Neural cell (in vitro differentiated cells): ENCODE results near the gene TRIM62. TPM values are rescaled to one million over a fixed set of nuclear protein-coding genes. Genes with fewer than 3 reads are reported as not detected.

Source experiments
- H2AFZ ChIP-seq: fragments of 200-600, 300-800 bp; sonication (generic), shearing (Covaris generic); 2 replicates; pipeline ENCODE4 v1.6.0; 2014; ENCODE audit warnings: low read depth, mild to moderate bottlenecking, antibody characterized with exemption, low read length, moderate library complexity
- H3F3A ChIP-seq: fragments of 200-600 bp; shearing (Covaris generic); 2 replicates; pipeline ENCODE4 v1.6.1; 2016; ENCODE audit warnings: mild to moderate bottlenecking, moderate library complexity, mixed read lengths, antibody characterized with exemption, low read length; ENCODE audit not compliant: insufficient read depth, poor library complexity, severe bottlenecking
- H3K27ac ChIP-seq: fragments of 200-600, 300-800 bp; sonication (generic), shearing (Covaris generic); 2 replicates; pipeline ENCODE4 v1.5.1; 2014; ENCODE audit warnings: mild to moderate bottlenecking, low read length, moderate library complexity
- H3K27me3 ChIP-seq: fragments of 300-800, 200-600 bp; sonication (generic), shearing (Covaris generic); 2 replicates; pipeline ENCODE4 v1.6.0; 2014; ENCODE audit warnings: mild to moderate bottlenecking, low read depth, low read length, moderate library complexity; ENCODE audit not compliant: insufficient read depth
- H3K36me3 ChIP-seq: fragments of 300-800, 200-600 bp; sonication (generic), shearing (Covaris generic); 2 replicates; pipeline ENCODE4 v1.5.1; 2014; ENCODE audit warnings: mild to moderate bottlenecking, antibody characterized with exemption, low read length, moderate library complexity; ENCODE audit not compliant: insufficient read depth
- H3K4me2 ChIP-seq: fragments of 300-800, 200-600 bp; sonication (generic), shearing (Covaris generic); 2 replicates; pipeline ENCODE4 v1.6.0; 2014; ENCODE audit warnings: mild to moderate bottlenecking, low read length
- H3K4me3 ChIP-seq: fragments of 300-800, 200-600 bp; sonication (generic), shearing (Covaris generic); 2 replicates; pipeline ENCODE4 v1.5.1; 2014; ENCODE audit warnings: mild to moderate bottlenecking, low read length, moderate library complexity
- H3K79me2 ChIP-seq: fragments of 200-600 bp; shearing (Covaris generic); replicated peaks from 2 replicates; pipeline ENCODE4 v1.6.0; 2014; ENCODE audit warnings: mild to moderate bottlenecking, low read length, moderate library complexity; ENCODE audit not compliant: insufficient read depth
- H3K9ac ChIP-seq: fragments of 300-800, 200-600 bp; sonication (generic), shearing (Covaris generic); 2 replicates; pipeline ENCODE4 v1.6.1; 2016; ENCODE audit warnings: mild to moderate bottlenecking, low read length, mixed read lengths
- H3K9me2 ChIP-seq: fragments of 200-600 bp; shearing (Covaris generic); 2 replicates; pipeline ENCODE4 v1.6.1; 2016; ENCODE audit warnings: mild to moderate bottlenecking, low read length, mixed read lengths; ENCODE audit not compliant: insufficient read depth
- H3K9me3 ChIP-seq: fragments of 200-600, 300-800 bp; sonication (generic), shearing (Covaris generic); 2 replicates; pipeline ENCODE4 v1.6.1; 2016; ENCODE audit warnings: mild to moderate bottlenecking, mixed run types, low read length, moderate library complexity, mixed read lengths
- H4K20me1 ChIP-seq: fragments of 200-600 bp; shearing (Covaris generic); 2 replicates; pipeline ENCODE4 v1.6.1; 2016; ENCODE audit warnings: mild to moderate bottlenecking, mixed run types; ENCODE audit not compliant: insufficient read depth
- CTCF ChIP-seq: fragments of 450-650 bp; IDR thresholded peaks from 2 replicates; pipeline ENCODE4 v1.5.1; 2014; ENCODE audit warnings: antibody characterized with exemption, mild to moderate bottlenecking, moderate library complexity; ENCODE audit not compliant: poor library complexity, severe bottlenecking
- EP300 ChIP-seq: fragments of 450-650 bp; conservative IDR thresholded peaks from 2 replicates; pipeline ENCODE4 v1.6.1; 2014; ENCODE audit warnings: antibody characterized with exemption, mild to moderate bottlenecking, moderate library complexity; ENCODE audit not compliant: poor library complexity, severe bottlenecking
- EZH2 ChIP-seq: fragments of 200-600, 300-800 bp; shearing (Covaris generic), sonication (generic); IDR thresholded peaks from 2 replicates; pipeline ENCODE4 v1.6.1; 2014; ENCODE audit warnings: antibody characterized with exemption, low read length, borderline replicate concordance, mild to moderate bottlenecking; ENCODE audit not compliant: insufficient read depth, poor library complexity, severe bottlenecking
- MXI1 ChIP-seq: fragments of 450-650 bp; conservative IDR thresholded peaks from 2 replicates; pipeline ENCODE4 v1.6.1; 2014; ENCODE audit warnings: antibody characterized with exemption, mild to moderate bottlenecking; ENCODE audit not compliant: poor library complexity, severe bottlenecking
- POLR2AphosphoS5 ChIP-seq: IDR thresholded peaks from 2 replicates; pipeline ENCODE4 v1.6.1; 2012
- RAD21 ChIP-seq: fragments of 450-650 bp; conservative IDR thresholded peaks from 2 replicates; pipeline ENCODE4 v1.6.1; 2014; ENCODE audit warnings: antibody characterized with exemption, mild to moderate bottlenecking, moderate library complexity
- REST ChIP-seq: IDR thresholded peaks from 2 replicates; pipeline ENCODE4 v1.6.1; 2012; ENCODE audit warnings: borderline replicate concordance
- SMC3 ChIP-seq: fragments of 450-650 bp; conservative IDR thresholded peaks from 2 replicates; pipeline ENCODE4 v1.6.1; 2014; ENCODE audit warnings: antibody characterized with exemption, mild to moderate bottlenecking, moderate library complexity; ENCODE audit not compliant: poor library complexity
- TAF1 ChIP-seq: IDR thresholded peaks from 2 replicates; pipeline ENCODE4 v1.6.1; 2012; ENCODE audit warnings: low read depth
- polyA plus RNA-seq: library from polyadenylated mRNA; depleted of rRNA; stranded (reverse); fragments of >200 nt; gene quantifications from 2 replicates; pipeline ENCODE4 v1.2.3, GENCODE V29; 2014

The TRIM62 gene
- polyA plus RNA-seq, 1 donor from 2014 or later = 4.3 TPM

GRCh38 chr1:33143698-33144097 lies 38.1 kb downstream of the TRIM62 start:
- H3K9me3 ChIP-seq = no peaks in the 10 kb centered on the region
- no peaks in the 10 kb centered on the region for H4K20me1 ChIP-seq
- H3K4me3 ChIP-seq = no peak overlapping the region
- H3K9ac ChIP-seq = no peak overlapping the region
- no peak for TF ChIP-seq SMC3
- no peak for TF ChIP-seq MXI1
- TF ChIP-seq EP300 = no peak
- no peak for TF ChIP-seq EZH2
- no peak for TF ChIP-seq TAF1
- TF ChIP-seq CTCF = no peak
- no peak for TF ChIP-seq REST
- no peak for TF ChIP-seq POLR2AphosphoS5
- no peak for TF ChIP-seq RAD21
- H2AFZ ChIP-seq = no peak overlapping the region
- H3K27ac ChIP-seq = no peak overlapping the region
- H3K79me2 ChIP-seq = no peaks in the 10 kb centered on the region
- H3F3A ChIP-seq = no peaks in the 10 kb centered on the region
- H3K36me3 ChIP-seq = no peaks in the 10 kb centered on the region
- no peaks in the 10 kb centered on the region for H3K27me3 ChIP-seq
- H3K4me2 ChIP-seq = no peak overlapping the region
- no peaks in the 10 kb centered on the region for H3K9me2 ChIP-seq

- H3K79me2 ChIP-seq = no peaks in the 10 kb centered on the region
- H3K9ac ChIP-seq = no peak overlapping the region
- TF ChIP-seq EP300 (no peak), RAD21 (no peak), EZH2 (no peak), POLR2AphosphoS5 (no peak), REST (no peak), SMC3 (no peak), TAF1 (no peak), CTCF (no peak), MXI1 (no peak)
- H3K27me3 ChIP-seq = no peaks in the 10 kb centered on the region
- no peaks in the 10 kb centered on the region for H3K36me3 ChIP-seq
- no peaks in the 10 kb centered on the region for H3F3A ChIP-seq
- no peaks in the 10 kb centered on the region for H3K9me3 ChIP-seq
- no peaks in the 10 kb centered on the region for H3K9me2 ChIP-seq
- no peak overlapping the region for H3K4me3 ChIP-seq
- no peak overlapping the region for H2AFZ ChIP-seq
- no peaks in the 10 kb centered on the region for H4K20me1 ChIP-seq
- H3K27ac ChIP-seq = no peak overlapping the region
- H3K4me2 ChIP-seq = no peak overlapping the region
These were observed 38.7 kb downstream of the TRIM62 start for GRCh38 chr1:33143176-33143575.
